Ishikawa (cell line): Measurements from ENCODE around the gene FAH.

ENCODE experiments used
- CEBPB ChIP-seq: IDR thresholded peaks from 2 replicates; pipeline ENCODE4 v1.6.1; 2012
- CREB1 ChIP-seq: IDR thresholded peaks from 2 replicates; pipeline ENCODE4 v1.6.1; 2012; ENCODE audit warnings: low read depth
- EGR1 ChIP-seq: IDR thresholded peaks from 2 replicates; pipeline ENCODE4 v1.6.1; 2012
- EP300 ChIP-seq: IDR thresholded peaks from 2 replicates; pipeline ENCODE4 v1.6.1; 2012; ENCODE audit warnings: borderline replicate concordance
- FOXM1 ChIP-seq: IDR thresholded peaks from 2 replicates; pipeline ENCODE4 v1.6.1; 2012; ENCODE audit warnings: low read depth, borderline replicate concordance
- MAX ChIP-seq: IDR thresholded peaks from 2 replicates; pipeline ENCODE4 v1.6.1; 2012
- NFIC ChIP-seq: IDR thresholded peaks from 2 replicates; pipeline ENCODE4 v1.6.1; 2012
- RAD21 ChIP-seq: IDR thresholded peaks from 2 replicates; pipeline ENCODE4 v1.6.1; 2012; ENCODE audit warnings: low read depth
- REST ChIP-seq: IDR thresholded peaks from 2 replicates; pipeline ENCODE4 v1.6.1; 2012; ENCODE audit warnings: low read depth, mild to moderate bottlenecking
- TAF1 ChIP-seq: IDR thresholded peaks from 2 replicates; pipeline ENCODE4 v1.6.1; 2012; ENCODE audit warnings: low read depth, mild to moderate bottlenecking
- TCF12 ChIP-seq: IDR thresholded peaks from 2 replicates; pipeline ENCODE4 v1.6.1; 2012; ENCODE audit warnings: low read depth
- TEAD4 ChIP-seq: IDR thresholded peaks from 2 replicates; pipeline ENCODE4 v1.6.1; 2012
- USF1 ChIP-seq: IDR thresholded peaks from 2 replicates; pipeline ENCODE4 v1.6.1; 2012
- YY1 ChIP-seq: IDR thresholded peaks from 2 replicates; pipeline ENCODE4 v1.6.1; 2012; ENCODE audit warnings: low read depth
- ZBTB7A ChIP-seq: IDR thresholded peaks from 2 replicates; pipeline ENCODE4 v1.6.1; 2012; ENCODE audit warnings: low read depth

The FAH gene

GRCh38 chr15:80115021-80115420 is 37.8 kb upstream of the FAH start:
- TF ChIP-seq ZBTB7A = no peak
- TF ChIP-seq YY1 = no peak
- TF ChIP-seq NFIC = no peak
- no peak for TF ChIP-seq USF1

GRCh38 chr15:80118956-80119355 is 33.8 kb upstream of the FAH start:
- TF ChIP-seq ZBTB7A = no peak

- no peak for TF ChIP-seq MAX
- no peak for TF ChIP-seq NFIC
- no peak for TF ChIP-seq CEBPB
- TF ChIP-seq USF1 = no peak
- no peak for TF ChIP-seq FOXM1
- no peak for TF ChIP-seq TCF12
- TF ChIP-seq ZBTB7A = no peak
- TF ChIP-seq TEAD4 = no peak
- no peak for TF ChIP-seq CREB1
- no peak for TF ChIP-seq REST
- no peak for TF ChIP-seq EP300
- TF ChIP-seq EGR1 = no peak
- no peak for TF ChIP-seq YY1
These were observed 32.2 kb upstream of the FAH start for GRCh38 chr15:80120636-80121035.

- TF ChIP-seq RAD21 = no peak
- no peak for TF ChIP-seq YY1
These were observed 31.3 kb upstream of the FAH start for GRCh38 chr15:80121546-80121945.

GRCh38 chr15:80123034-80123433 is 29.8 kb upstream of the FAH start:
- no peak for TF ChIP-seq MAX
- TF ChIP-seq NFIC = no peak
- TF ChIP-seq YY1 = no peak
- no peak for TF ChIP-seq EGR1
- no peak for TF ChIP-seq TEAD4
- TF ChIP-seq ZBTB7A = no peak
- TF ChIP-seq RAD21 = no peak
- TF ChIP-seq EP300 = no peak
- no peak for TF ChIP-seq REST
- no peak for TF ChIP-seq CREB1
- no peak for TF ChIP-seq CEBPB

GRCh38 chr15:80127911-80128310 is 24.9 kb upstream of the FAH start:
- no peak for TF ChIP-seq MAX
- TF ChIP-seq YY1 = no peak
- TF ChIP-seq TAF1 = no peak
- TF ChIP-seq ZBTB7A = no peak
- no peak for TF ChIP-seq CREB1
- TF ChIP-seq NFIC = no peak
- TF ChIP-seq TCF12 = no peak
- no peak for TF ChIP-seq EGR1
- no peak for TF ChIP-seq REST
- TF ChIP-seq TEAD4 = no peak
- no peak for TF ChIP-seq EP300
